ENCODE measurements around the gene FRY.

Gene FRY

GRCh38 chr13:32203221-32203620 lies 171.6 kb downstream of the FRY start:
- no peak overlapping the region for H2AFZ ChIP-seq (ENCODE audit: low read length)
- no peaks in the 10 kb centered on the region for H3K27me3 ChIP-seq (ENCODE audit: insufficient read depth, low read length, poor library complexity, severe bottlenecking)
- no peaks in the 10 kb centered on the region for H3K9me3 ChIP-seq (ENCODE audit: insufficient read depth, low read depth, low read length)
- no peaks in the 10 kb centered on the region for H3F3A ChIP-seq (ENCODE audit: low read depth)
- no peak overlapping the region for H3K4me3 ChIP-seq (ENCODE audit: low read length, poor library complexity, severe bottlenecking)
- no peaks in the 10 kb centered on the region for H3K9me2 ChIP-seq (replicated peaks; ENCODE audit: low read depth, low read length)
- no peaks in the 10 kb centered on the region for H3K36me3 ChIP-seq (ENCODE audit: insufficient read depth, low read length)
- peaks cover 9% of the 10 kb centered on the region for H3K4me1 ChIP-seq (ENCODE audit: insufficient read depth, low read length, poor library complexity, severe bottlenecking)
- H3K79me2 ChIP-seq (ENCODE audit: insufficient read depth, low read length): no peaks in the 10 kb centered on the region
- no peak overlapping the region for H3K9ac ChIP-seq (ENCODE audit: low read depth, low read length, poor library complexity, severe bottlenecking)
- no peaks in the 10 kb centered on the region for H4K20me1 ChIP-seq (ENCODE audit: insufficient read depth, low read length, poor library complexity, severe bottlenecking)
- TF ChIP-seq EZH2phosphoT487 (IDR thresholded peaks at IDR 0.05; ENCODE audit: borderline replicate concordance) (no peak), CTCF (conservative IDR thresholded peaks at IDR 0.05; ENCODE audit: low read length) (no peak)
- no peak overlapping the region for H3K4me2 ChIP-seq (ENCODE audit: low read depth, low read length, poor library complexity, severe bottlenecking)

- no peak overlapping the region for H3K4me2 ChIP-seq (ENCODE audit: low read depth, low read length, poor library complexity, severe bottlenecking)
- H3K79me2 ChIP-seq (ENCODE audit: insufficient read depth, low read length): no peaks in the 10 kb centered on the region
- no peak overlapping the region for H3K4me3 ChIP-seq (ENCODE audit: low read length, poor library complexity, severe bottlenecking)
- H3K4me1 ChIP-seq (ENCODE audit: insufficient read depth, low read length, poor library complexity, severe bottlenecking): peaks cover 9% of the 10 kb centered on the region
- no peaks in the 10 kb centered on the region for H3F3A ChIP-seq (ENCODE audit: low read depth)
- no peaks in the 10 kb centered on the region for H3K9me3 ChIP-seq (ENCODE audit: insufficient read depth, low read depth, low read length)
- H2AFZ ChIP-seq (ENCODE audit: low read length): no peak overlapping the region
- no peak overlapping the region for H3K9ac ChIP-seq (ENCODE audit: low read depth, low read length, poor library complexity, severe bottlenecking)
- TF ChIP-seq EZH2phosphoT487 (IDR thresholded peaks at IDR 0.05; ENCODE audit: borderline replicate concordance) (no peak), CTCF (conservative IDR thresholded peaks at IDR 0.05; ENCODE audit: low read length) (no peak)
- no peaks in the 10 kb centered on the region for H3K27me3 ChIP-seq (ENCODE audit: insufficient read depth, low read length, poor library complexity, severe bottlenecking)
- H4K20me1 ChIP-seq (ENCODE audit: insufficient read depth, low read length, poor library complexity, severe bottlenecking): no peaks in the 10 kb centered on the region
- no peaks in the 10 kb centered on the region for H3K36me3 ChIP-seq (ENCODE audit: insufficient read depth, low read length)
- H3K9me2 ChIP-seq (replicated peaks; ENCODE audit: low read depth, low read length): no peaks in the 10 kb centered on the region
These were observed 172.2 kb downstream of the FRY start for GRCh38 chr13:32203736-32204135.

DNA sequence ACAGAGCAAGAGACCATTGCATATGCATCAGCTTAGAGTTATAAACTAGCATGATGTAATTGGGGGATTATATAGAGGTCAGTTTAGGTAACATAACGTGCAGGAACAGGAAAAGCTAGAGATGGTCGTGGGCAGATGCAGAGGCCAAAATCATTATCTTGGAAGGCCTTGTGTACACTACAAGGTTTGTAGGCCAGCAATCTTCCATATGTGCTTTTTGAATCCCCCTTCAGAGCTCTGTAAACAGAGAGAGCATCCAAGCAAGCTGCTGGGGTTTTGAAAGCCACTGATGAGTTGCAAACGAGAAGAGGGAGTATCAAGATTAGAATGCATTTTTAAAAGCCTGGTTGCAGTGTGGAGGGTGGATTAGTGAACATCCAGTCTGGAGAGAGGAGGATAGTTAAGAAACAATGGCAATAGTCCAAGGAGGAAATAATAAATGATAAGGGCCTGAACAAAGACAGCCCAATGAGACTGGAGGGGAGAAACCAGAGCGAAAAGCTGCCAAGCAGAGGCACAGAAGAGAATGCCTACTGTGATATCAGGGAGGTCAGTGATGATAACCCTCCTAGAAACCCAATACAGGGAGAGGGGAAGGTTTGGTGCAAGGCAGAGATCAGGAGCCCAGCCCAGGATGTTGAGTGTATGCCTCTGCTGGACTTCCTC lies 174.0 kb downstream of the FRY start:
- H3K36me3 ChIP-seq (ENCODE audit: insufficient read depth, low read length): no peaks in the 10 kb centered on the region
- H4K20me1 ChIP-seq (ENCODE audit: insufficient read depth, low read length, poor library complexity, severe bottlenecking): no peaks in the 10 kb centered on the region
- no peak overlapping the region for H3K4me2 ChIP-seq (ENCODE audit: low read depth, low read length, poor library complexity, severe bottlenecking)
- no peaks in the 10 kb centered on the region for H3K9me2 ChIP-seq (replicated peaks; ENCODE audit: low read depth, low read length)
- H2AFZ ChIP-seq (ENCODE audit: low read length): 0 out of 2 replicates have a peak overlapping the region, but pooled peaks have one; percentile 31
- no peak overlapping the region for H3K4me3 ChIP-seq (ENCODE audit: low read length, poor library complexity, severe bottlenecking)
- no peak overlapping the region for H3K9ac ChIP-seq (ENCODE audit: low read depth, low read length, poor library complexity, severe bottlenecking)
- TF ChIP-seq CTCF (conservative IDR thresholded peaks at IDR 0.05; ENCODE audit: low read length) (no peak), EZH2phosphoT487 (IDR thresholded peaks at IDR 0.05; ENCODE audit: borderline replicate concordance) (no peak)
- H3K27me3 ChIP-seq (ENCODE audit: insufficient read depth, low read length, poor library complexity, severe bottlenecking): no peaks in the 10 kb centered on the region
- H3K9me3 ChIP-seq (ENCODE audit: insufficient read depth, low read depth, low read length): no peaks in the 10 kb centered on the region
- H3K4me1 ChIP-seq (ENCODE audit: insufficient read depth, low read length, poor library complexity, severe bottlenecking): peaks cover 9% of the 10 kb centered on the region
- H3K79me2 ChIP-seq (ENCODE audit: insufficient read depth, low read length): no peaks in the 10 kb centered on the region
- H3F3A ChIP-seq (ENCODE audit: low read depth): no peaks in the 10 kb centered on the region
